Measurements from ENCODE around the gene CLDN4. TPM values are rescaled to one million over a fixed set of nuclear protein-coding genes. Genes with fewer than 3 reads are reported as not detected.

The CLDN4 gene
- total and polyA plus RNA-seq, 2 donors (not counting 3 experiments of a cell fraction or from before 2014, with no cell fraction given) = 0.13 to 0.15 TPM

DNA sequence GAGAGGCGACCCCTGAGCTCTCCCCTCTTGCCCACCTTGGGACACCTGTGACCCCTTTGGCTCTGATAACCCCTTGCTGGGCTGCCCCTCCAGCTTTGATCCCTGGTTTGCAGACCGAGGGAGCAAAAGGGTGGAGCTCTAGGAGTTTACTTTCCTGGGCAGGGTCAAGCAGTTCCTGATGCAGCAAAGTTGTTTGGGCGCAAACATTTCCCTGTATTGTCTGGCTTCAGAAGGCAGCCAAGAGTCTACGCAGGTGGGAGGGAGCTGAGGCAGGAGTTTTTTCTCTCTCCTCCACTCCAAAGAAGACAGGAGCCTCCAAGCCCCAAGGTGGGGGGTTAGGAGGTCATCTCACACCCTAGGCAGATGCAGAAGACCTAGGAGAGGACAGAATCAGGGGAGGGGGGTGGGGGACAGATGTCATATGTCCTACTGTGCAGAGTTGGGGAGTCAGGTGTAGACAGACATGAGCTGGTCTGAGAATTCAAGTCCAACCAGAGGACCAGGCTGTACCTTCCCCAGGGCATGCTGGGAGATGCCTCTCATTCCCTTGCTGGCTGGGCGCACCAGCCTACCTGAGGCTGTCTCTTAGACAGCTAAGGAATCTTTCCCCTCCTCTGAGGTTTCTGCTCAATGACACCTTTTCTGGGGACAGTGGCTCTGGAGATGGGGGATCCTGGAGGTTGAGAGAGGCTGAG, 50.7 kb downstream of the CLDN4 start:
- H2AFZ ChIP-seq (ENCODE audit: low read depth, low read length) = no peak overlapping the region
- dilution Hi-C loops (cut with MboI; ENCODE audit: extremely low pct_ligation_motif_present, low sequenced_read_pairs) (no loop called here), intact Hi-C loops (cut with micrococcal nuclease) (no loop called here)
- ChIA-PET CTCF (interaction anchor here (0.5 to 4.9 kb wide), 4 partner anchors 16 to 145 kb away, joined by 3 to 30 read pairs (median 4); no protein-coding TSS in a partner anchor), POLR2A (no interaction called here)
- DNase-seq (ENCODE audit: low read depth, low spot score) (peak; percentile 73), FAIRE-seq (peak; percentile 50)
- TF ChIP-seq JUN (IDR thresholded peaks at IDR 0.05; ENCODE audit: borderline replicate concordance, insufficient read depth, insufficient read length, low read depth) (no peak), POLR2AphosphoS5 (IDR thresholded peaks at IDR 0.05; ENCODE audit: insufficient read depth, low read depth, low read length) (no peak), GATA2 (IDR thresholded peaks at IDR 0.05; ENCODE audit: insufficient read depth, insufficient read length, low read depth, low read length) (no peak), MYC (IDR thresholded peaks at IDR 0.05; ENCODE audit: low read depth, low read length) (no peak), EZH2 (IDR thresholded peaks at IDR 0.05; ENCODE audit: borderline replicate concordance, low read depth, low read length, severe bottlenecking) (no peak), POLR2A (IDR thresholded peaks at IDR 0.05; ENCODE audit: low read depth, low read length) (no peak), FOS (IDR thresholded peaks at IDR 0.05; ENCODE audit: borderline replicate concordance, insufficient read depth, low read length) (no peak)
- TF ChIP-seq, protein P1, sequence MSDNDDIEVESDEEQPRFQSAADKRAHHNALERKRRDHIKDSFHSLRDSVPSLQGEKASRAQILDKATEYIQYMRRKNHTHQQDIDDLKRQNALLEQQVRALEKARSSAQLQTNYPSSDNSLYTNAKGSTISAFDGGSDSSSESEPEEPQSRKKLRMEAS (IDR thresholded peaks at IDR 0.05; ENCODE audit: insufficient read depth, insufficient read length) = no peak
- TF ChIP-seq, protein P2, sequence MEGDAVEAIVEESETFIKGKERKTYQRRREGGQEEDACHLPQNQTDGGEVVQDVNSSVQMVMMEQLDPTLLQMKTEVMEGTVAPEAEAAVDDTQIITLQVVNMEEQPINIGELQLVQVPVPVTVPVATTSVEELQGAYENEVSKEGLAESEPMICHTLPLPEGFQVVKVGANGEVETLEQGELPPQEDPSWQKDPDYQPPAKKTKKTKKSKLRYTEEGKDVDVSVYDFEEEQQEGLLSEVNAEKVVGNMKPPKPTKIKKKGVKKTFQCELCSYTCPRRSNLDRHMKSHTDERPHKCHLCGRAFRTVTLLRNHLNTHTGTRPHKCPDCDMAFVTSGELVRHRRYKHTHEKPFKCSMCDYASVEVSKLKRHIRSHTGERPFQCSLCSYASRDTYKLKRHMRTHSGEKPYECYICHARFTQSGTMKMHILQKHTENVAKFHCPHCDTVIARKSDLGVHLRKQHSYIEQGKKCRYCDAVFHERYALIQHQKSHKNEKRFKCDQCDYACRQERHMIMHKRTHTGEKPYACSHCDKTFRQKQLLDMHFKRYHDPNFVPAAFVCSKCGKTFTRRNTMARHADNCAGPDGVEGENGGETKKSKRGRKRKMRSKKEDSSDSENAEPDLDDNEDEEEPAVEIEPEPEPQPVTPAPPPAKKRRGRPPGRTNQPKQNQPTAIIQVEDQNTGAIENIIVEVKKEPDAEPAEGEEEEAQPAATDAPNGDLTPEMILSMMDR (IDR thresholded peaks at IDR 0.05; ENCODE audit: extremely low read depth in 1 of 2, insufficient read depth in 1 of 2, low read depth in 1 of 2, low read length in 2 of 2) = no peak
- H4K20me1 ChIP-seq (replicated peaks; ENCODE audit: control insufficient read depth, extremely low read depth, insufficient read depth, low read length) = no peaks in the 10 kb centered on the region
- peaks cover 14% of the 10 kb centered on the region for H3K4me1 ChIP-seq (ENCODE audit: control insufficient read depth, extremely low read depth, insufficient read depth, low read length)
- no peaks in the 10 kb centered on the region for H3K9me3 ChIP-seq (replicated peaks; ENCODE audit: control insufficient read depth, insufficient read depth, low read length)
- H3K9ac ChIP-seq (replicated peaks; ENCODE audit: extremely low read depth, insufficient read depth, low read length) = no peak overlapping the region
- H3K27me3 ChIP-seq (ENCODE audit: control insufficient read depth in 2 of 2, insufficient read depth in 2 of 2, low read length in 2 of 2) = peaks cover 6 to 31% of the 10 kb centered on the region in 2 experiments
- H3K4me2 ChIP-seq (ENCODE audit: insufficient read depth, low read length) = no peak overlapping the region
- no peak overlapping the region for H3K4me3 ChIP-seq (replicated peaks in 1 of 3; ENCODE audit: insufficient read depth in 1 of 3, low read depth in 1 of 3, low read length in 3 of 3)
- no TSS peak for BruUV-seq (replicated peaks)
- no peaks in the 10 kb centered on the region for H3K9me1 ChIP-seq (replicated peaks; ENCODE audit: control insufficient read depth, extremely low read depth, insufficient read depth, low read length)
- no peaks in the 10 kb centered on the region for H3K79me2 ChIP-seq (ENCODE audit: control insufficient read depth, insufficient read depth, low read length)
- H3K27ac ChIP-seq (ENCODE audit: insufficient read depth, low read depth, low read length) = no peak overlapping the region
- H3K36me3 ChIP-seq (ENCODE audit: control insufficient read depth in 2 of 2, extremely low read depth in 1 of 2, insufficient read depth in 2 of 2, low read length in 2 of 2) = no peaks in the 10 kb centered on the region
